Adrenal gland (tissue), 12 donors: ENCODE results near the gene MIER2. TPM values are rescaled to one million over a fixed set of nuclear protein-coding genes. Genes with fewer than 3 reads are reported as not detected.

Source experiments
- DNase-seq, 7 donors: peaks; one replicate each; pipeline ENCODE4 v3.0.0-alpha.2; 2019 to 2020
- H3K27ac ChIP-seq, 5 donors: fragments of 200-600 bp; sonication (generic) in 4 of 5; 1 replicate in 3 of 5; 2 replicates in 2 of 5; pipeline versions ENCODE4 v1.5.1 to v1.8.0; 2016 to 2020; ENCODE audit warnings: mild to moderate bottlenecking in 1 of 5
- H3K27me3 ChIP-seq: fragments of 200-600 bp; 2 replicates; pipeline ENCODE4 v1.8.0; 2021
- H3K36me3 ChIP-seq, 2 donors: fragments of 200-600 bp; replicated peaks in 1 of 2; 1 replicate in 1 of 2; 2 replicates in 1 of 2; pipeline versions ENCODE4 v1.5.1 to v1.8.0; 2018 to 2022
- H3K4me1 ChIP-seq, 2 donors: fragments of 200-600 bp; replicated peaks in 1 of 2; 1 replicate in 1 of 2; 2 replicates in 1 of 2; pipeline versions ENCODE4 v1.5.1 to v1.8.0; 2018 to 2021
- H3K4me3 ChIP-seq, 4 donors: fragments of 200-600 bp; sonication (generic) in 3 of 4; one replicate each; pipeline ENCODE4 v1.5.1; 2016 to 2018
- H3K9me3 ChIP-seq, 3 donors: fragments of 200-600 bp; sonication (generic) in 1 of 3; replicated peaks in 1 of 3; 1 replicate in 2 of 3; 2 replicates in 1 of 3; pipeline versions ENCODE4 v1.5.1 to v1.8.0; 2016 to 2021
- CTCF ChIP-seq, 6 experiments: fragments of 450-650 bp in 4 of 6; fragments of 200-600 bp in 2 of 6; sonication (generic) in 1 of 6; IDR thresholded peaks; 1 replicate in 5 of 6; 2 replicates in 1 of 6; pipeline versions ENCODE4 v1.5.1 to v1.8.0; 2016 to 2021; ENCODE audit warnings: antibody characterized with exemption in 6 of 6, mild to moderate bottlenecking in 2 of 6, moderate library complexity in 1 of 6
- POLR2A ChIP-seq, 2 donors: fragments of 450-650 bp; IDR thresholded peaks; one replicate each; pipeline ENCODE4 v1.6.1; 2017; ENCODE audit warnings: antibody characterized with exemption in 2 of 2, mild to moderate bottlenecking in 2 of 2, moderate library complexity in 1 of 2
- WGBS, 4 donors: extraction: QIAGEN DNeasy Blood & Tissue Kit in 2 of 4; methylation state at CpG; one replicate each; pipeline versions ENCODE4 v1.1.5 to v1.1.7; 2013 to 2017; 5-methylcytosine and 5-hydroxymethylcytosine counted together
- intact Hi-C, 2 donors: fragments of 100-400 bp; cut with DNase I; formaldehyde crosslinking; loops; one replicate each; pipeline versions ENCODE4 v1.14.1 to v1.15.0; 2022 to 2023
- polyA plus RNA-seq, 3 donors: library from polyadenylated mRNA; stranded (reverse); fragments of 200-250 nt in 2 of 3; fragments of 350-450 nt in 1 of 3; fragmentation: Illumina TruSeq in 1 of 3; extraction: RNeasy Lipid Tissue Mini Kit (QIAGEN cat#74804) in 1 of 3; gene quantifications; one replicate each; pipeline ENCODE4 v1.2.3, GENCODE V29; 2013 to 2014
- total RNA-seq, 9 donors: library from RNA; depleted of rRNA in 4 of 9; stranded (reverse); fragments of >200 nt in 4 of 9; fragments of 120-200 nt in 1 of 9; fragmentation: NEBNext Ultra II Directional in 1 of 9; extraction: Animal tissue kit (Norgen Biotek cat#: 25700) in 1 of 9; gene quantifications; one replicate each; pipeline versions ENCODE4 v1.1.0 to v1.2.4, GENCODE V29; 2013 to 2023
- donor health status: healthy with polysubstance abuse.
- donor health status: Bipolar disorder and iron deficiency.
- donor health status: DM: yes; HTN: yes; CAD: no.
- donor health status: DM: no; HTN: no; CAD: no.
- donor health status: DM: no; HTN: no; CAD: no.
- donor health status: DM: yes; HTN: yes; CAD: no.

MIER2 gene
- total and polyA plus RNA-seq, 12 donors = 10.8 to 33.9 (median 18.2) TPM

GRCh38 chr19:279231-279630, 65.4 kb downstream of the MIER2 start:
- no peak for DNase-seq
- WGBS, 4 donors = 83 to 91% (median 85%) methylated on average over 8 of the region's 8 CpGs
- Histone ChIP-seq H3K4me3 (no peak overlapping the region), H3K4me1 (no peaks in the 10 kb centered on the region), H3K36me3 (no peaks in the 10 kb centered on the region), H3K9me3 (no peaks in the 10 kb centered on the region), H3K27ac (no peak overlapping the region), H3K27me3 (peaks cover 5% of the 10 kb centered on the region)
- intact Hi-C loops = no loop called here
- TF ChIP-seq POLR2A (IDR thresholded peaks at IDR 0.05) = no peak

- WGBS, 4 donors = 30 to 69% (median 37%) methylated on average over 21 of the region's 21 CpGs
- no peak overlapping the region for H3K4me3 ChIP-seq
- peak in 1 of 7 donors; percentile 15 for DNase-seq
Measured at GRCh38 chr19:277581-278165, 66.9 kb downstream of the MIER2 start.

GRCh38 chr19:277131-277530, 67.5 kb downstream of the MIER2 start:
- Histone ChIP-seq H3K4me1 (no peaks in the 10 kb centered on the region), H3K27ac (no peak overlapping the region), H3K36me3 (no peaks in the 10 kb centered on the region), H3K4me3 (no peak overlapping the region), H3K9me3 (no peaks in the 10 kb centered on the region), H3K27me3 (peaks cover 5% of the 10 kb centered on the region)
- intact Hi-C loops = no loop called here
- 68 to 78% (median 72%) methylated on average over 7 of the region's 7 CpGs for WGBS, 4 donors
- TF ChIP-seq POLR2A (IDR thresholded peaks at IDR 0.05) (no peak), CTCF (IDR thresholded peaks at IDR 0.05) (no peak)
- no peak for DNase-seq

More at GRCh38 chr19:277581-278165, 66.9 kb downstream of the MIER2 start:
- no peaks in the 10 kb centered on the region for H3K4me1 ChIP-seq
- H3K36me3 ChIP-seq = no peaks in the 10 kb centered on the region
- H3K27me3 ChIP-seq = peaks cover 5% of the 10 kb centered on the region
- intact Hi-C loops = no loop called here
- H3K9me3 ChIP-seq = no peaks in the 10 kb centered on the region
- TF ChIP-seq POLR2A (IDR thresholded peaks at IDR 0.05) (no peak), CTCF (IDR thresholded peaks at IDR 0.05) (no peak)
- no peak overlapping the region for H3K27ac ChIP-seq

- intact Hi-C loops = no loop called here
- Histone ChIP-seq H3K9me3 (no peaks in the 10 kb centered on the region), H3K4me3 (no peak overlapping the region), H3K36me3 (no peaks in the 10 kb centered on the region), H3K4me1 (no peaks in the 10 kb centered on the region), H3K27me3 (peaks cover 5% of the 10 kb centered on the region), H3K27ac (no peak overlapping the region)
- TF ChIP-seq POLR2A (IDR thresholded peaks at IDR 0.05) (no peak), CTCF (IDR thresholded peaks at IDR 0.05) (no peak)
- WGBS, 4 donors = 81 to 92% (median 86%) methylated on average over 19 of the region's 19 CpGs
- DNase-seq = peak in 1 of 7 donors; percentile 2
Measured at GRCh38 chr19:275958-276646, 68.5 kb downstream of the MIER2 start.
